Panc1 (cell line): ENCODE results near the gene STAM2.

Source experiments
- CTCF ChIP-seq: fragments of 450-650 bp; IDR thresholded peaks from 2 replicates; pipeline ENCODE4 v1.5.1; 2017; ENCODE audit warnings: mild to moderate bottlenecking
- POLR2AphosphoS5 ChIP-seq: IDR thresholded peaks from 2 replicates; pipeline ENCODE4 v1.6.1; 2012; ENCODE audit warnings: mild to moderate bottlenecking, low read depth, low read length, moderate library complexity
- REST ChIP-seq, 2 experiments: IDR thresholded peaks; 2 replicates each; pipeline ENCODE4 v1.6.1; 2011 to 2012; ENCODE audit warnings: low read depth in 2 of 2, control low read depth in 1 of 2, low read length in 1 of 2, mild to moderate bottlenecking in 1 of 2, moderate library complexity in 1 of 2; ENCODE audit not compliant: insufficient read depth in 1 of 2
- SIN3A ChIP-seq: IDR thresholded peaks from 2 replicates; pipeline ENCODE4 v1.6.1; 2012; ENCODE audit warnings: low read depth, mild to moderate bottlenecking, low read length, moderate library complexity, borderline replicate concordance; ENCODE audit not compliant: insufficient read depth
- TCF7L2 ChIP-seq: IDR thresholded peaks from 2 replicates; pipeline ENCODE4 v1.6.1; 2011; ENCODE audit warnings: mild to moderate bottlenecking, low read depth, low read length, inconsistent platforms

GRCh38 chr2:152134488-152135280, 40.9 kb downstream of the STAM2 start:
- TF ChIP-seq POLR2AphosphoS5 (no peak), CTCF (no peak), REST (IDR thresholded peaks at IDR 0.05; ENCODE audit: insufficient read depth in 1 of 2, low read depth in 2 of 2, low read length in 1 of 2) (no peak), TCF7L2 (no peak), SIN3A (no peak)
